ENCODE measurements around the gene CISTR. TPM values are rescaled to one million over a fixed set of nuclear protein-coding genes. Genes with fewer than 3 reads are reported as not detected.

Gene CISTR
- total RNA-seq, 4 donors from 2014 or later: not detected

- in situ Hi-C loops (cut with MboI; ENCODE audit: low pct_ligation_motif_present in 1 of 4, low pct_unique_long_range_greater_than_20kb in 1 of 4, low sequenced_read_pairs in 3 of 4) (no loop called here), intact Hi-C loops (cut with DNase I; ENCODE audit: low total_unique reads) (no loop called here)
- Histone ChIP-seq H3K27ac (no peak overlapping the region), H3K4me3 (peak overlapping the region; percentile 54 to 93 (median 88)), H3K27me3 (no peaks in the 10 kb centered on the region), H3K4me1 (peaks cover 10 to 20% (median 17%) of the 10 kb centered on the region in 4 donors), H3K9me3 (no peaks in the 10 kb centered on the region), H3K36me3 (peaks cover 0 to 31% (median 4%) of the 10 kb centered on the region in 4 donors)
- no peak for DNase-seq
- TF ChIP-seq CTCF (IDR thresholded peaks at IDR 0.05) (no peak), POLR2A (IDR thresholded peaks at IDR 0.05) (no peak), POLR2AphosphoS5 (IDR thresholded peaks at IDR 0.05) (no peak), EP300 (IDR thresholded peaks at IDR 0.05; ENCODE audit: low read depth) (no peak)
- WGBS, 2 donors (ENCODE audit: low coverage in 1 of 2): 12 to 16% methylated on average over 2 of the region's 2 CpGs
Measured at GRCh38 chr12:53726341-53726740, 25.4 kb downstream of the CISTR start.

- WGBS, 2 donors (ENCODE audit: low coverage in 1 of 2): 0 to 32% methylated on average over 2 to 4 of the region's 4 CpGs
- intact Hi-C loops (cut with DNase I; ENCODE audit: low total_unique reads) (no loop called here), in situ Hi-C loops (cut with MboI; ENCODE audit: low pct_ligation_motif_present in 1 of 4, low pct_unique_long_range_greater_than_20kb in 1 of 4, low sequenced_read_pairs in 3 of 4) (no loop called here)
- Histone ChIP-seq H3K4me3 (peak overlapping the region in 1 of 4 donors; percentile 88), H3K27me3 (no peaks in the 10 kb centered on the region), H3K9me3 (no peaks in the 10 kb centered on the region), H3K27ac (no peak overlapping the region), H3K36me3 (peaks cover 0 to 36% (median 6%) of the 10 kb centered on the region in 4 donors), H3K4me1 (peaks cover 10 to 20% (median 17%) of the 10 kb centered on the region in 4 donors)
- TF ChIP-seq POLR2AphosphoS5 (IDR thresholded peaks at IDR 0.05) (no peak), EP300 (IDR thresholded peaks at IDR 0.05; ENCODE audit: low read depth) (no peak), POLR2A (IDR thresholded peaks at IDR 0.05) (no peak), CTCF (IDR thresholded peaks at IDR 0.05) (no peak)
- DNase-seq: peak; percentile 19
Measured at GRCh38 chr12:53725824-53726223, 26.0 kb downstream of the CISTR start.

GRCh38 chr12:53722450-53723041 is 29.2 kb downstream of the CISTR start:
- Histone ChIP-seq H3K9me3 (no peaks in the 10 kb centered on the region), H3K4me1 (peaks cover 10 to 15% (median 13%) of the 10 kb centered on the region in 4 donors), H3K27me3 (no peaks in the 10 kb centered on the region), H3K4me3 (no peak overlapping the region), H3K27ac (no peak overlapping the region), H3K36me3 (peaks cover 0 to 57% (median 13%) of the 10 kb centered on the region in 4 donors)
- DNase-seq: no peak
- intact Hi-C loops (cut with DNase I; ENCODE audit: low total_unique reads): no loop called here
- in situ Hi-C loops (cut with MboI; ENCODE audit: low pct_ligation_motif_present in 1 of 4, low pct_unique_long_range_greater_than_20kb in 1 of 4, low sequenced_read_pairs in 3 of 4): loop anchor here in 1 of 4 donors (25.0 kb wide), 1 partner anchor 465 kb away; the partner anchor contains the start of gene SMUG1
- TF ChIP-seq POLR2AphosphoS5 (IDR thresholded peaks at IDR 0.05): no peak
- TF ChIP-seq EP300 (IDR thresholded peaks at IDR 0.05; ENCODE audit: low read depth): no peak
- TF ChIP-seq CTCF (IDR thresholded peaks at IDR 0.05): no peak
- TF ChIP-seq POLR2A (IDR thresholded peaks at IDR 0.05): no peak
- WGBS, 2 donors (ENCODE audit: low coverage in 1 of 2): 74 to 89% methylated on average over 3 of the region's 3 CpGs

GRCh38 chr12:53720946-53721345 is 30.8 kb downstream of the CISTR start:
- WGBS, 2 donors (ENCODE audit: low coverage in 1 of 2): 76% methylated on average over 1 of the region's 1 CpG; no CpG with 5 or more reads in 1 of the 2 donors
- TF ChIP-seq EP300 (IDR thresholded peaks at IDR 0.05; ENCODE audit: low read depth): no peak
- intact Hi-C loops (cut with DNase I; ENCODE audit: low total_unique reads): no loop called here
- peaks cover 0 to 69% (median 17%) of the 10 kb centered on the region in 4 donors for H3K36me3 ChIP-seq
- peaks cover 4 to 6% (median 5%) of the 10 kb centered on the region in 4 donors for H3K4me1 ChIP-seq
- H3K27ac ChIP-seq: no peak overlapping the region
- in situ Hi-C loops (cut with MboI; ENCODE audit: low pct_ligation_motif_present in 1 of 4, low pct_unique_long_range_greater_than_20kb in 1 of 4, low sequenced_read_pairs in 3 of 4): loop anchor here in 1 of 4 donors (25.0 kb wide), 1 partner anchor 466 kb away; the partner anchor contains the start of gene SMUG1
- no peak for DNase-seq
- no peaks in the 10 kb centered on the region for H3K9me3 ChIP-seq
- H3K4me3 ChIP-seq: no peak overlapping the region
- no peaks in the 10 kb centered on the region for H3K27me3 ChIP-seq
